CD4-positive, alpha-beta T cell treated with Interleukin-15 for 4 hours (primary cell): Measurements from ENCODE around the gene GCKR.
A peak's percentile ranks its signal among the peaks of the same experiment; 100 is the strongest.

Source experiments
- DNase-seq: peaks from one replicate; pipeline ENCODE4 v3.0.0-alpha.2; 2020; ENCODE audit warnings: low spot score

Gene GCKR

GRCh38 chr2:27496357-27497287, at the start of gene GCKR:
Gene GCKR, plus strand, starts transcription at chr2:27496839. Its CDS starts 66 bp downstream, at chr2:27496905.
- no peak for DNase-seq

- no peak for DNase-seq
Observed at GRCh38 chr2:27448381-27448780, 48.3 kb upstream of the GCKR start.

GRCh38 chr2:27451095-27451494, 45.5 kb upstream of the GCKR start:
- DNase-seq: no peak

GRCh38 chr2:27453968-27454367, 42.7 kb upstream of the GCKR start:
- no peak for DNase-seq

GRCh38 chr2:27461118-27461517, 35.5 kb upstream of the GCKR start:
- DNase-seq: no peak

GRCh38 chr2:27464443-27464842, 32.2 kb upstream of the GCKR start:
- no peak for DNase-seq

- no peak for DNase-seq
Observed at GRCh38 chr2:27471961-27472360, 24.7 kb upstream of the GCKR start.

- DNase-seq: no peak
Observed at GRCh38 chr2:27485496-27485895, 11.1 kb upstream of the GCKR start.

- DNase-seq: peak; percentile 7
Observed at GRCh38 chr2:27489118-27489497, 7.5 kb upstream of the GCKR start.

GRCh38 chr2:27489498-27490397, 6.9 kb upstream of the GCKR start, which contains the start of gene IFT172:
Gene IFT172, minus strand, starts transcription at chr2:27489743. Its CDS starts 90 bp downstream, at chr2:27489653.
- DNase-seq: peak; percentile 99

GRCh38 chr2:27492557-27492956, 4.1 kb upstream of the GCKR start:
- DNase-seq: no peak

- DNase-seq: no peak
Observed at GRCh38 chr2:27493948-27494283, 2.7 kb upstream of the GCKR start.

GRCh38 chr2:27494284-27494943, 2.2 kb upstream of the GCKR start:
- DNase-seq: no peak

GRCh38 chr2:27494944-27495554, 1.6 kb upstream of the GCKR start, which contains the start of gene FNDC4:
Gene FNDC4, minus strand, starts transcription at chr2:27495200. Its CDS starts 521 bp downstream, at chr2:27494679.
- DNase-seq: no peak

GRCh38 chr2:27495840-27496356, 741 bp upstream of the GCKR start:
- no peak for DNase-seq

- DNase-seq: no peak
Observed at GRCh38 chr2:27497288-27497627, 619 bp downstream of the GCKR start.

- no peak for DNase-seq
Observed at GRCh38 chr2:27498975-27499374, 2.3 kb downstream of the GCKR start.

GRCh38 chr2:27501042-27501441, 4.4 kb downstream of the GCKR start:
- DNase-seq: no peak

GRCh38 chr2:27502142-27502541, 5.5 kb downstream of the GCKR start:
- no peak for DNase-seq

- no peak for DNase-seq
Observed at GRCh38 chr2:27506587-27506986, 9.9 kb downstream of the GCKR start.

GRCh38 chr2:27507293-27507692, 10.7 kb downstream of the GCKR start:
- DNase-seq: no peak

- DNase-seq: no peak
Observed at GRCh38 chr2:27509326-27509725, 12.7 kb downstream of the GCKR start.
